T-helper 1 cell treated with Interleukin-12 subunit alpha and Interleukin-12 subunit beta and Interleukin-4 antibody, amounts not matched to agents 30 μg/mL and 1 μg/mL, for 36 hours (primary cell): ENCODE measurements around the gene CDH9.

Experiments used
- H3K27ac Mint-ChIP-seq: one replicate; pipeline ENCODE4 v1.8.0; 2021; ENCODE audit warnings: mild to moderate bottlenecking, mixed read lengths
- H3K27me3 Mint-ChIP-seq: one replicate; pipeline ENCODE4 v1.8.0; 2021; ENCODE audit warnings: low read depth, mixed read lengths
- H3K36me3 Mint-ChIP-seq: one replicate; pipeline ENCODE4 v1.8.0; 2021; ENCODE audit warnings: low read depth, mixed read lengths
- H3K4me1 Mint-ChIP-seq: one replicate; pipeline ENCODE4 v1.8.0; 2021; ENCODE audit warnings: low read depth, mixed read lengths
- H3K4me3 Mint-ChIP-seq: one replicate; pipeline ENCODE4 v1.8.0; 2021; ENCODE audit warnings: mild to moderate bottlenecking, moderate library complexity, mixed read lengths
- H3K9me3 Mint-ChIP-seq: one replicate; pipeline ENCODE4 v1.8.0; 2021; ENCODE audit warnings: mixed read lengths

The CDH9 gene

DNA sequence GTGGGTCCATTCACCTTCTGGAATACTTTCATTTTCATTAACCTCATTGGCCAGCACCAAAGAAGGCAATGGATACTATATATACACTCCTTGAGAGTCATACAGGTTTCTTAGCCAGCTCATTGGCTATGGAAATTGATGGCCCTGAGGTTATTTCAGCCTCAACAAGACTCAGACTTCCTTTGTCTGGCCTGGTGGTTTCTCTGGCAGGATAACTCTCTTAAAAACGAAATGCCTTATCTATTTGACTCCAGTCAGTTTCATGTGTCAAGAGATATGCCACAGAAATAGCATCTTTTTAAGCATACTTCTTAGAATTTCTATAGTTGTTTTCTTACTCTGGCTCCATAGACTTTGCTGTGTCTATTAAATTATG is 28.9 kb downstream of the CDH9 start:
- H3K4me1 Mint-ChIP-seq = no peaks in the 10 kb centered on the region
- no peaks in the 10 kb centered on the region for H3K27me3 Mint-ChIP-seq
- peaks cover 28% of the 10 kb centered on the region for H3K9me3 Mint-ChIP-seq
- no peak overlapping the region for H3K4me3 Mint-ChIP-seq
- no peaks in the 10 kb centered on the region for H3K36me3 Mint-ChIP-seq
- H3K27ac Mint-ChIP-seq = no peak overlapping the region

GRCh38 chr5:27008604-27009539 is 29.5 kb downstream of the CDH9 start:
- Mint-ChIP-seq H3K27me3 (no peaks in the 10 kb centered on the region), H3K36me3 (no peaks in the 10 kb centered on the region), H3K27ac (no peak overlapping the region), H3K4me3 (no peak overlapping the region), H3K9me3 (peaks cover 31% of the 10 kb centered on the region), H3K4me1 (no peaks in the 10 kb centered on the region)

GRCh38 chr5:27007121-27007520 is 31.3 kb downstream of the CDH9 start:
- Mint-ChIP-seq H3K4me1 (no peaks in the 10 kb centered on the region), H3K4me3 (no peak overlapping the region), H3K9me3 (peaks cover 26% of the 10 kb centered on the region), H3K27me3 (no peaks in the 10 kb centered on the region), H3K27ac (no peak overlapping the region), H3K36me3 (no peaks in the 10 kb centered on the region)

- Mint-ChIP-seq H3K27ac (no peak overlapping the region), H3K4me3 (no peak overlapping the region), H3K27me3 (no peaks in the 10 kb centered on the region), H3K9me3 (peaks cover 11% of the 10 kb centered on the region), H3K36me3 (no peaks in the 10 kb centered on the region), H3K4me1 (no peaks in the 10 kb centered on the region)
These were observed 51.4 kb downstream of the CDH9 start for GRCh38 chr5:26986985-26987384.

DNA sequence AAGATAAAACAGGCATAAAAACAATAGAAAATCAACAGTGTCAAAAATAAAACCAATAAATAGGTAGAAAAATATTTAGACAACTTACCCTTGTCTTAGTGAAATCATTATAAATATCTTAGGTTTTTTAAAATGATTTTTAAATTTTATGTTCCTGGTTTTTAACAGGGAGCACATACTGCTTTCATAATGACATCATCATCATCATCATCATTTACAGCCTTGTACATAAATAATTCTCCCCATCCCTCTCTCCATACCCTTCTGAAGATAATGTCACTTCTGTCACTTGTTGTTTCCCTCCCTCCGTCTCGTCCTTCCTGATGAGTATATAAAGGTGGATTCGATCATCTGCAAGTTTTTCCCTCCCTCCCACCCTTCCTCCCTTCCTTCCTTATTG is 56.6 kb downstream of the CDH9 start:
- Mint-ChIP-seq H3K4me3 (no peak overlapping the region), H3K27ac (no peak overlapping the region), H3K27me3 (no peaks in the 10 kb centered on the region), H3K4me1 (no peaks in the 10 kb centered on the region), H3K36me3 (no peaks in the 10 kb centered on the region), H3K9me3 (peaks cover 6% of the 10 kb centered on the region)

DNA sequence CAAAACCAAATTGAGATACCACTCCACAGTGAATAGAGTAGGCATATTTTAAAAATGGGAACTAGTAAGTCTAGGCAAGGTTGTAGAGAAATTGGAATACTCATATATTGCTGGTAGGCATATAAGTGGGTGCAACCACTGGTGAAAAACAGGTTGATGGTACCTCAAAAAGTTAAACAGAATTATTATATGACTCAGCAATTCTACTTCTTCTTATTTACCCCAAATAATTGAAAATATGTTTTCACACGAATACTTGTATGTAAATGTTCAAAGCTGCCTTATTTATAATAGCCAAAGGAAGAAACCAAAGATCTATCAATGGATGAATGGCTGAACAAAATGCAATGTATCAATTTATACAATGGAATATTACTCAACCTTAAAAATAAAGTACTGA is 79.1 kb downstream of the CDH9 start:
- Mint-ChIP-seq H3K27me3 (no peaks in the 10 kb centered on the region), H3K4me1 (no peaks in the 10 kb centered on the region), H3K36me3 (no peaks in the 10 kb centered on the region), H3K4me3 (no peak overlapping the region), H3K27ac (no peak overlapping the region), H3K9me3 (peaks cover 11% of the 10 kb centered on the region)

DNA sequence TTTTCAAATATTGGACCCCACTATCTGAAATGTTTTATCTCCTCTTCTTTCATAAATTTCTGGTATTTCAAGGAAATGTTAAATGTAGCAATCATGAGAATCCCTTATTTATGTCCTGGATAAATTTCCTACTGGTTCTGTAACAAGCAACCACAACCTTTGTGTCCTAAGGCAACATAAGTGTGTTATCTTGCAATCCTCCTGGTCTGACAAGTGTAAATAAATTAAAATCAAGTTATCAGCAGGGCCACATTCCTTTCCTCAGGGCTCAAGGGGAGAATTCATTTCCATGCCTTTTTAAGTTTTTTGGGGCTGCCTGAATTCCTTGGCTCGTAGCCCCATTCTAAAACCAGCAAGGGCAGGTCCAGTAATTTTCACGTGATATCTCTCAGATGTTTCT is 83.2 kb downstream of the CDH9 start:
- Mint-ChIP-seq H3K27ac (no peak overlapping the region), H3K9me3 (peaks cover 11% of the 10 kb centered on the region), H3K27me3 (no peaks in the 10 kb centered on the region), H3K36me3 (no peaks in the 10 kb centered on the region), H3K4me3 (no peak overlapping the region), H3K4me1 (no peaks in the 10 kb centered on the region)

GRCh38 chr5:26948921-26949320 is 89.5 kb downstream of the CDH9 start:
- Mint-ChIP-seq H3K27ac (no peak overlapping the region), H3K27me3 (no peaks in the 10 kb centered on the region)

DNA sequence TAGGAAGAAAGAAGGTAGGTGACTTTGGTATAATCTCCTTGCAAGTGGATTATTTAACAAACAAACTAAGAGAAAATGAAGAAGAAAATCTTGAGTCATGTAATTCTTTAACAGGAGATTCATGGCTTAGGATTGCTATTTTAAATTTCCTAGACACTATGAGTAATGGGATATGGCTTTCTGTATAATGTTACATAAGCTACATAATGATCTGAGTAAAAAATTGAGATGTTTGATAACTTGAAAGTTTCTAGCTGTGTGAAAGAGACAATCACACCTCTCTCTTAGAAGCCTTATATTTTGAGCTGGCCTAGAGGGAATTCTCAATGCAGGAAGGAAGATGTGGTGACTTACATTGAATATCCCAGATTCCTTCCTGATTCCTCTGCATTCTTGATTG is 92.5 kb downstream of the CDH9 start:
- H3K9me3 Mint-ChIP-seq = peaks cover 18% of the 10 kb centered on the region
- no peaks in the 10 kb centered on the region for H3K27me3 Mint-ChIP-seq
- no peaks in the 10 kb centered on the region for H3K36me3 Mint-ChIP-seq
- no peaks in the 10 kb centered on the region for H3K4me1 Mint-ChIP-seq
- H3K4me3 Mint-ChIP-seq = no peak overlapping the region
- H3K27ac Mint-ChIP-seq = no peak overlapping the region

More at GRCh38 chr5:26948921-26949320, 89.5 kb downstream of the CDH9 start:
- H3K9me3 Mint-ChIP-seq = peaks cover 21% of the 10 kb centered on the region
- no peaks in the 10 kb centered on the region for H3K4me1 Mint-ChIP-seq
- H3K36me3 Mint-ChIP-seq = no peaks in the 10 kb centered on the region
- H3K4me3 Mint-ChIP-seq = no peak overlapping the region

GRCh38 chr5:26942481-26942880 is 95.9 kb downstream of the CDH9 start:
- peaks cover 5% of the 10 kb centered on the region for H3K9me3 Mint-ChIP-seq
- H3K27me3 Mint-ChIP-seq = no peaks in the 10 kb centered on the region
- no peaks in the 10 kb centered on the region for H3K36me3 Mint-ChIP-seq
- H3K4me3 Mint-ChIP-seq = no peak overlapping the region
- H3K27ac Mint-ChIP-seq = no peak overlapping the region
- H3K4me1 Mint-ChIP-seq = no peaks in the 10 kb centered on the region

GRCh38 chr5:26940994-26941393 is 97.4 kb downstream of the CDH9 start:
- Mint-ChIP-seq H3K36me3 (no peaks in the 10 kb centered on the region), H3K4me1 (no peaks in the 10 kb centered on the region), H3K27me3 (no peaks in the 10 kb centered on the region), H3K9me3 (peaks cover 3% of the 10 kb centered on the region), H3K27ac (no peak overlapping the region), H3K4me3 (no peak overlapping the region)

DNA sequence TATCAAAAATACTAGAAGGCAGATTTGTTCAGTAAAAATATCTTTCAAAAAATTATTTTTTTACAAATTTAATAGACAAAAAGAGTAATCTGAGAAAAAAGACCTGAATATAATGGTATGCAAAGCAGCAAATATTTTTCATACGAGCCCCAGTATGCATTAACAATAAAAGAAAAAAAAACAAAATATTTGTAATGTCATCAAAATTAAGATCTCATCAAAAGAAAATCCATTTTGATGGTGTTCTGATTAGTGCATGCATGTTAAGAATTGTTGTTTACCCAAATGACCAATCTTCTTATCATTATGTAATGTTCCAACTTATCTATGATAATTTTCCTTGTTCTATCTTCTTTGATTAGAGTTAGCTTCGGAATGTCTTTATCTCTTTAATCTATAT is 106.1 kb downstream of the CDH9 start:
- no peaks in the 10 kb centered on the region for H3K27me3 Mint-ChIP-seq
- no peak overlapping the region for H3K4me3 Mint-ChIP-seq
- H3K9me3 Mint-ChIP-seq = peaks cover 23% of the 10 kb centered on the region
- H3K27ac Mint-ChIP-seq = no peak overlapping the region
- no peaks in the 10 kb centered on the region for H3K4me1 Mint-ChIP-seq
- no peaks in the 10 kb centered on the region for H3K36me3 Mint-ChIP-seq

- Mint-ChIP-seq H3K4me3 (no peak overlapping the region), H3K27me3 (no peaks in the 10 kb centered on the region), H3K36me3 (no peaks in the 10 kb centered on the region), H3K4me1 (no peaks in the 10 kb centered on the region), H3K9me3 (peaks cover 30% of the 10 kb centered on the region), H3K27ac (no peak overlapping the region)
These were observed 116.9 kb downstream of the CDH9 start for GRCh38 chr5:26921439-26921838.

- no peaks in the 10 kb centered on the region for H3K27me3 Mint-ChIP-seq
- H3K36me3 Mint-ChIP-seq = no peaks in the 10 kb centered on the region
- no peak overlapping the region for H3K4me3 Mint-ChIP-seq
- H3K27ac Mint-ChIP-seq = no peak overlapping the region
- no peaks in the 10 kb centered on the region for H3K9me3 Mint-ChIP-seq
- H3K4me1 Mint-ChIP-seq = no peaks in the 10 kb centered on the region
These were observed 134.9 kb downstream of the CDH9 start for GRCh38 chr5:26903469-26903868.

GRCh38 chr5:26894719-26895263 is 143.6 kb downstream of the CDH9 start:
- Mint-ChIP-seq H3K27me3 (no peaks in the 10 kb centered on the region), H3K4me1 (no peaks in the 10 kb centered on the region), H3K36me3 (no peaks in the 10 kb centered on the region), H3K9me3 (peaks cover 10% of the 10 kb centered on the region), H3K27ac (no peak overlapping the region), H3K4me3 (no peak overlapping the region)
